Prostate gland (tissue), 2 donors: ENCODE data around the gene CCDC47.

Experiments
- CTCF ChIP-seq, 4 experiments: fragments of 200-600 bp in 2 of 4; fragments of 450-650 bp in 2 of 4; sonication (generic) in 2 of 4; IDR thresholded peaks; 1 replicate in 3 of 4; 2 replicates in 1 of 4; pipeline ENCODE4 v1.5.1; 2016 to 2019; ENCODE audit warnings: antibody characterized with exemption in 4 of 4, mild to moderate bottlenecking in 2 of 4, moderate library complexity in 2 of 4
- POLR2A ChIP-seq: fragments of 450-650 bp; IDR thresholded peaks from one replicate; pipeline ENCODE4 v1.6.1; 2016; ENCODE audit warnings: antibody characterized with exemption, mild to moderate bottlenecking

DNA sequence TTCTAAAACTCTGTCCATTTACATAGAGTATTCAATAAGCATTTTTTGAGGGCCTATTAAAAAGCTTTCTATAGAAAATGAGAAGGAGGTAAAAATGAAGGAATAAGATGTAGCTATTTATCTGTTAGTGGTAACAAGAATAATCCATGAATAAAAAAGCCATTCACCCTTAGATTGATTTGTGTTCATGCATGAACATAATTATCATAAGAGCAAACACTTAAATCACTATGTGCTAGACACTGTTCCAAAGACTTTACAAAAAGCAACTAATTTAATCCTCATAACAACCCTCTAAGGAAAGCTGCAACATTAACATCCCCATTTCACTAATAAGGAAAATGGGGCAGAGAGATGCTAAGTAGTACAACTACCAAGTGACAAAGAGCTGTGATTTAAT lies 6.6 kb downstream of the CCDC47 start:
- no peak for TF ChIP-seq CTCF (IDR thresholded peaks at IDR 0.05)
- no peak for TF ChIP-seq POLR2A
